GM12878 (cell line): ENCODE measurements around the gene PARK7. TPM values are rescaled to one million over a fixed set of nuclear protein-coding genes. Genes with fewer than 3 reads are reported as not detected.

ENCODE experiments used
- ATAC-seq: fragments of 200-7000 bp; cut with Tn5 transposase; 3 replicates; pipeline ENCODE4 v1.9.1; 2020; ENCODE audit warnings: mild to moderate bottlenecking, moderate library complexity
- BruUV-seq: library from RNA; stranded (reverse); fragments of 400-500 nt; replicated peaks from 2 replicates; lab custom pipeline; 2021; lab: Mats Ljungman, UMichigan
- CTCF ChIA-PET: fragments of 300-600 bp; sonication (Branson Sonifier 250); formaldehyde crosslinking; extraction: SDS; loops from one replicate; lab custom pipeline; 2021; ENCODE audit warnings: inconsistent platforms; lab: Yijun Ruan, JAX
- POLR2A ChIA-PET: fragments of 350-600 bp; formaldehyde crosslinking; extraction: SDS; loops from one replicate; lab custom pipeline; 2021; ENCODE audit warnings: inconsistent platforms; lab: Charles Lee
- RAD21 ChIA-PET: fragments of 300-600 bp; sonication (Branson Sonifier 250); formaldehyde crosslinking; loops from one replicate; lab custom pipeline; 2023; ENCODE audit warnings: antibody characterized with exemption; ENCODE audit not compliant: unreplicated experiment; lab: Charles Lee
- SMC1A ChIA-PET: fragments of 300-600 bp; sonication (Branson Sonifier 250); formaldehyde crosslinking; loops from one replicate; lab custom pipeline; 2023; ENCODE audit not compliant: unreplicated experiment, uncharacterized antibody; lab: Charles Lee
- DNase-seq: peaks from one replicate; pipeline ENCODE4 v3.0.0-alpha.2; 2011; ENCODE audit warnings: low read depth, low spot score
- FAIRE-seq: peaks from 3 replicates; lab custom pipeline; 2011; peaks lifted over from hg19 to GRCh38; lab: Jason Lieb, UNC
- H2AFZ ChIP-seq: 2 replicates; pipeline ENCODE4 v1.6.0; 2011; ENCODE audit warnings: low read depth, low read length, control low read depth; ENCODE audit not compliant: control insufficient read depth
- H3K27ac ChIP-seq: 2 replicates; pipeline ENCODE4 v1.5.1; 2011; ENCODE audit warnings: control low read depth; ENCODE audit not compliant: control insufficient read depth, insufficient read depth
- H3K27me3 ChIP-seq, 2 experiments: replicated peaks in 1 of 2; 2 replicates each; pipeline versions ENCODE4 v1.6.0 to v1.6.1; 2011; ENCODE audit warnings: low read length in 1 of 2; ENCODE audit not compliant: control insufficient read depth in 2 of 2, insufficient read depth in 2 of 2
- H3K36me3 ChIP-seq, 2 experiments: 2 replicates each; pipeline ENCODE4 v1.5.1; 2011; ENCODE audit warnings: low read length in 1 of 2; ENCODE audit not compliant: control insufficient read depth in 2 of 2, insufficient read depth in 2 of 2
- H3K4me1 ChIP-seq: 2 replicates; pipeline ENCODE4 v1.6.1; 2011; ENCODE audit warnings: mild to moderate bottlenecking, low read length, moderate library complexity, mixed read lengths; ENCODE audit not compliant: control insufficient read depth, insufficient read depth
- H3K4me2 ChIP-seq: 2 replicates; pipeline ENCODE4 v1.6.0; 2011; ENCODE audit warnings: control low read depth; ENCODE audit not compliant: control insufficient read depth, insufficient read depth
- H3K4me3 ChIP-seq: fragments of 200-600 bp; sonication (generic); 2 replicates; pipeline ENCODE4 v1.5.1; 2016
- H3K79me2 ChIP-seq: 2 replicates; pipeline ENCODE4 v1.6.0; 2011; ENCODE audit warnings: low read length; ENCODE audit not compliant: control insufficient read depth, insufficient read depth
- H3K9ac ChIP-seq: 2 replicates; pipeline ENCODE4 v1.8.0; 2011; ENCODE audit warnings: low read length, control low read depth, mixed read lengths; ENCODE audit not compliant: control insufficient read depth, insufficient read depth
- H3K9me3 ChIP-seq: replicated peaks from 3 replicates; pipeline ENCODE4 v1.5.1; 2011; ENCODE audit warnings: mild to moderate bottlenecking, low read length; ENCODE audit not compliant: control insufficient read depth, insufficient read depth
- H4K20me1 ChIP-seq: 2 replicates; pipeline ENCODE4 v1.6.0; 2011; ENCODE audit not compliant: control insufficient read depth, insufficient read depth
- ATF7 ChIP-seq: fragments of 450-650 bp; IDR thresholded peaks from 2 replicates; pipeline ENCODE4 v1.6.1; 2016; ENCODE audit warnings: low read depth, mild to moderate bottlenecking
- BCLAF1 ChIP-seq: fragments of 450-650 bp; IDR thresholded peaks from 2 replicates; pipeline ENCODE4 v1.6.1; 2017; ENCODE audit warnings: antibody characterized with exemption, mild to moderate bottlenecking, moderate library complexity
- EGR1 ChIP-seq, 2 experiments: IDR thresholded peaks; 1 replicate in 1 of 2; 2 replicates in 1 of 2; pipeline ENCODE4 v1.6.1; 2011 to 2012; ENCODE audit warnings: low read depth in 2 of 2, low read length in 2 of 2, borderline replicate concordance in 1 of 2, mild to moderate bottlenecking in 1 of 2, moderate library complexity in 1 of 2
- FOXK2 ChIP-seq: fragments of 450-650 bp; IDR thresholded peaks from 2 replicates; pipeline ENCODE4 v1.6.1; 2017; ENCODE audit warnings: mild to moderate bottlenecking, moderate library complexity
- KDM1A ChIP-seq: fragments of 200-600 bp; sonication (generic); IDR thresholded peaks from 2 replicates; pipeline ENCODE4 v1.6.1; 2016; ENCODE audit warnings: borderline replicate concordance
- MTA3 ChIP-seq: IDR thresholded peaks from 2 replicates; pipeline ENCODE4 v1.6.1; 2012; ENCODE audit warnings: low read length, inconsistent platforms, borderline replicate concordance
- NRF1 ChIP-seq: conservative IDR thresholded peaks from 2 replicates; pipeline ENCODE4 v1.6.1; 2011; ENCODE audit warnings: mild to moderate bottlenecking, low read depth, low read length, improper control_type of control experiment
- RAD21 ChIP-seq: IDR thresholded peaks from 2 replicates; pipeline ENCODE4 v1.6.1; 2011; ENCODE audit warnings: mild to moderate bottlenecking, low read depth, low read length, moderate library complexity; ENCODE audit not compliant: insufficient read depth
- RBBP5 ChIP-seq: fragments of 200-600 bp; sonication (generic); conservative IDR thresholded peaks from 2 replicates; pipeline ENCODE4 v1.6.1; 2016
- SIX5 ChIP-seq: IDR thresholded peaks from 2 replicates; pipeline ENCODE4 v1.6.1; 2011; ENCODE audit warnings: mild to moderate bottlenecking, low read depth, low read length, moderate library complexity; ENCODE audit not compliant: severe bottlenecking
- STAT3 ChIP-seq: IDR thresholded peaks from 2 replicates; pipeline ENCODE4 v1.6.1; 2011; ENCODE audit warnings: low read depth, low read length, improper control_type of control experiment
- SUZ12 ChIP-seq: fragments of 200-600 bp; sonication (generic); IDR thresholded peaks from one replicate; pipeline ENCODE4 v1.6.1; 2018; ENCODE audit warnings: antibody characterized with exemption, mild to moderate bottlenecking; ENCODE audit not compliant: unreplicated experiment
- WGBS: methylation state at CpG from one replicate; pipeline ENCODE4 v1.1.6; 2016; ENCODE audit warnings: low lambda C conversion rate; ENCODE audit not compliant: insufficient replicate concordance, insufficient coverage; ENCODE audit errors: missing lambda C conversion rate; 5-methylcytosine and 5-hydroxymethylcytosine counted together
- in situ Hi-C: fragments of 300-500 bp; cut with MboI; formaldehyde crosslinking; loops from 9 replicates; pipeline ENCODE4 v1.14.3; 2018; ENCODE audit warnings: mixed read lengths
- intact Hi-C: fragments of 100-400 bp; cut with micrococcal nuclease; formaldehyde crosslinking; loops from one replicate; pipeline ENCODE4 v1.14.2; 2022; ENCODE audit not compliant: unreplicated experiment
- polyA plus RNA-seq, 11 experiments: library from polyadenylated mRNA; depleted of rRNA in 4 of 11; unstranded in 6 of 11; stranded (reverse) in 5 of 11; fragments of >200 nt; fragmentation: Nextera tagmentation in 4 of 11; fragmentation: Illumina TruSeq in 1 of 11; extraction: Ambion mirVana in 4 of 11; extraction: Trizol in 1 of 11; gene quantifications; 1 replicate in 1 of 11; 2 replicates in 10 of 11; pipeline versions ENCODE4 v1.2.1 to v1.2.3, GENCODE V29; 2011 to 2016; ENCODE audit warnings: inconsistent platforms in 2 of 11, missing spikeins in 2 of 11, low read depth in 1 of 11
- total RNA-seq, 4 experiments: library from RNA; depleted of rRNA in 3 of 4; stranded (reverse); fragments of >200 nt in 3 of 4; fragmentation: Illumina TruSeq in 1 of 4; extraction: Trizol in 1 of 4; gene quantifications; 2 replicates each; pipeline versions ENCODE4 v1.2.1 to v1.2.3, GENCODE V29; 2013 to 2021
- TF ChIP-seq, protein P1 (sequence below): fragments of 450-650 bp; formaldehyde crosslinking; IDR thresholded peaks from 2 replicates; pipeline ENCODE4 v1.4.0; 2022; ENCODE audit warnings: mild to moderate bottlenecking, moderate library complexity
- TF ChIP-seq, protein P2 (sequence below): fragments of 450-650 bp; formaldehyde crosslinking; IDR thresholded peaks from 2 replicates; pipeline ENCODE4 v1.4.0; 2020; ENCODE audit warnings: mild to moderate bottlenecking, moderate library complexity

PARK7 gene
- total and polyA plus RNA-seq, 10 of the 15 experiments (the other 5 are each of a cell fraction or from before 2014, with no cell fraction given), result 267 to 1,056 (median 495) TPM

- Histone ChIP-seq H4K20me1 (no peaks in the 10 kb centered on the region), H3K9me3 (no peaks in the 10 kb centered on the region), H3K36me3 (peaks cover 0 to 3% of the 10 kb centered on the region in 2 experiments; a peak in 2 of 4 replicates), H2AFZ (no peak overlapping the region), H3K27me3 (no peaks in the 10 kb centered on the region), H3K9ac (no peak overlapping the region), H3K4me3 (no peak overlapping the region), H3K4me1 (no peaks in the 10 kb centered on the region), H3K27ac (no peak overlapping the region), H3K4me2 (no peak overlapping the region), H3K79me2 (no peaks in the 10 kb centered on the region)
- intact Hi-C loops (no loop called here), in situ Hi-C loops (loop anchor here (10.0 kb wide), 1 partner anchor 335 kb away; no protein-coding TSS in a partner anchor)
- CTCF ChIA-PET, result interaction anchor here (1.0 to 11.7 kb wide), 2 partner anchors 30 to 44 kb away, joined by 3 to 263 read pairs; no protein-coding TSS in a partner anchor
- FAIRE-seq (no peak), ATAC-seq (no peak), DNase-seq (no peak)
- SMC1A ChIA-PET, result interaction anchor here (0.6 to 10.0 kb wide), 4 partner anchors 27 to 256 kb away, joined by 3 to 79 read pairs (median 4); no protein-coding TSS in a partner anchor
- 94% methylated on average over 8 of the region's 8 CpGs for WGBS
- RAD21 ChIA-PET, result interaction anchor here (0.6 kb wide), 1 partner anchor 151 kb away, joined by 3 read pairs; no protein-coding TSS in a partner anchor
- POLR2A ChIA-PET, result no interaction called here
- no TSS peak for BruUV-seq
- TF ChIP-seq FOXK2 (no peak), STAT3 (no peak), RAD21 (no peak), SIX5 (no peak), EGR1 (IDR thresholded peaks at IDR 0.05; ENCODE audit: borderline replicate concordance in 1 of 2, low read depth in 2 of 2, low read length in 2 of 2) (no peak), ATF7 (no peak), MTA3 (no peak), SUZ12 (no peak), NRF1 (no peak), KDM1A (no peak), BCLAF1 (no peak), RBBP5 (no peak)
- TF ChIP-seq, protein P1, sequence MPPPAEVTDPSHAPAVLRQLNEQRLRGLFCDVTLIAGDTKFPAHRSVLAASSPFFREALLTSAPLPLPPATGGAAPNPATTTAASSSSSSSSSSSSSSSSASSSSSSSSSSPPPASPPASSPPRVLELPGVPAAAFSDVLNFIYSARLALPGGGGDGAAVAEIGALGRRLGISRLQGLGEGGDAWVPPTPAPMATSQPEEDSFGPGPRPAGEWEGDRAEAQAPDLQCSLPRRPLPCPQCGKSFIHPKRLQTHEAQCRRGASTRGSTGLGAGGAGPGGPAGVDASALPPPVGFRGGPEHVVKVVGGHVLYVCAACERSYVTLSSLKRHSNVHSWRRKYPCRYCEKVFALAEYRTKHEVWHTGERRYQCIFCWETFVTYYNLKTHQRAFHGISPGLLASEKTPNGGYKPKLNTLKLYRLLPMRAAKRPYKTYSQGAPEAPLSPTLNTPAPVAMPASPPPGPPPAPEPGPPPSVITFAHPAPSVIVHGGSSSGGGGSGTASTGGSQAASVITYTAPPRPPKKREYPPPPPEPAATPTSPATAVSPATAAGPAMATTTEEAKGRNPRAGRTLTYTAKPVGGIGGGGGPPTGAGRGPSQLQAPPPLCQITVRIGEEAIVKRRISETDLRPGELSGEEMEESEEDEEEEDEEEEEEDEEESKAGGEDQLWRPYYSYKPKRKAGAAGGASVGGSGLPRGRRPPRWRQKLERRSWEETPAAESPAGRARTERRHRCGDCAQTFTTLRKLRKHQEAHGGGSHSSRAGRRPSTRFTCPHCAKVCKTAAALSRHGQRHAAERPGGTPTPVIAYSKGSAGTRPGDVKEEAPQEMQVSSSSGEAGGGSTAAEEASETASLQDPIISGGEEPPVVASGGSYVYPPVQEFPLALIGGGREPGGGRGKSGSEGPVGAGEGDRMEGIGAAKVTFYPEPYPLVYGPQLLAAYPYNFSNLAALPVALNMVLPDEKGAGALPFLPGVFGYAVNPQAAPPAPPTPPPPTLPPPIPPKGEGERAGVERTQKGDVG (CRISPR knock-in tag), result no peak
- TF ChIP-seq, protein P2, sequence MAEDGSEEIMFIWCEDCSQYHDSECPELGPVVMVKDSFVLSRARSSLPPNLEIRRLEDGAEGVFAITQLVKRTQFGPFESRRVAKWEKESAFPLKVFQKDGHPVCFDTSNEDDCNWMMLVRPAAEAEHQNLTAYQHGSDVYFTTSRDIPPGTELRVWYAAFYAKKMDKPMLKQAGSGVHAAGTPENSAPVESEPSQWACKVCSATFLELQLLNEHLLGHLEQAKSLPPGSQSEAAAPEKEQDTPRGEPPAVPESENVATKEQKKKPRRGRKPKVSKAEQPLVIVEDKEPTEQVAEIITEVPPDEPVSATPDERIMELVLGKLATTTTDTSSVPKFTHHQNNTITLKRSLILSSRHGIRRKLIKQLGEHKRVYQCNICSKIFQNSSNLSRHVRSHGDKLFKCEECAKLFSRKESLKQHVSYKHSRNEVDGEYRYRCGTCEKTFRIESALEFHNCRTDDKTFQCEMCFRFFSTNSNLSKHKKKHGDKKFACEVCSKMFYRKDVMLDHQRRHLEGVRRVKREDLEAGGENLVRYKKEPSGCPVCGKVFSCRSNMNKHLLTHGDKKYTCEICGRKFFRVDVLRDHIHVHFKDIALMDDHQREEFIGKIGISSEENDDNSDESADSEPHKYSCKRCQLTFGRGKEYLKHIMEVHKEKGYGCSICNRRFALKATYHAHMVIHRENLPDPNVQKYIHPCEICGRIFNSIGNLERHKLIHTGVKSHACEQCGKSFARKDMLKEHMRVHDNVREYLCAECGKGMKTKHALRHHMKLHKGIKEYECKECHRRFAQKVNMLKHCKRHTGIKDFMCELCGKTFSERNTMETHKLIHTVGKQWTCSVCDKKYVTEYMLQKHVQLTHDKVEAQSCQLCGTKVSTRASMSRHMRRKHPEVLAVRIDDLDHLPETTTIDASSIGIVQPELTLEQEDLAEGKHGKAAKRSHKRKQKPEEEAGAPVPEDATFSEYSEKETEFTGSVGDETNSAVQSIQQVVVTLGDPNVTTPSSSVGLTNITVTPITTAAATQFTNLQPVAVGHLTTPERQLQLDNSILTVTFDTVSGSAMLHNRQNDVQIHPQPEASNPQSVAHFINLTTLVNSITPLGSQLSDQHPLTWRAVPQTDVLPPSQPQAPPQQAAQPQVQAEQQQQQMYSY (CRISPR knock-in tag), result no peak
These were observed 48.7 kb downstream of the PARK7 start for GRCh38 chr1:8010080-8010664.
